GM18526 (cell line): Measurements from ENCODE around the gene PPP2R3C.

Experiments used
- POLR2A ChIP-seq: IDR thresholded peaks from 3 replicates; pipeline ENCODE4 v1.6.1; 2011; ENCODE audit not compliant: insufficient read length; ENCODE audit errors: extremely low read depth

The PPP2R3C gene

DNA sequence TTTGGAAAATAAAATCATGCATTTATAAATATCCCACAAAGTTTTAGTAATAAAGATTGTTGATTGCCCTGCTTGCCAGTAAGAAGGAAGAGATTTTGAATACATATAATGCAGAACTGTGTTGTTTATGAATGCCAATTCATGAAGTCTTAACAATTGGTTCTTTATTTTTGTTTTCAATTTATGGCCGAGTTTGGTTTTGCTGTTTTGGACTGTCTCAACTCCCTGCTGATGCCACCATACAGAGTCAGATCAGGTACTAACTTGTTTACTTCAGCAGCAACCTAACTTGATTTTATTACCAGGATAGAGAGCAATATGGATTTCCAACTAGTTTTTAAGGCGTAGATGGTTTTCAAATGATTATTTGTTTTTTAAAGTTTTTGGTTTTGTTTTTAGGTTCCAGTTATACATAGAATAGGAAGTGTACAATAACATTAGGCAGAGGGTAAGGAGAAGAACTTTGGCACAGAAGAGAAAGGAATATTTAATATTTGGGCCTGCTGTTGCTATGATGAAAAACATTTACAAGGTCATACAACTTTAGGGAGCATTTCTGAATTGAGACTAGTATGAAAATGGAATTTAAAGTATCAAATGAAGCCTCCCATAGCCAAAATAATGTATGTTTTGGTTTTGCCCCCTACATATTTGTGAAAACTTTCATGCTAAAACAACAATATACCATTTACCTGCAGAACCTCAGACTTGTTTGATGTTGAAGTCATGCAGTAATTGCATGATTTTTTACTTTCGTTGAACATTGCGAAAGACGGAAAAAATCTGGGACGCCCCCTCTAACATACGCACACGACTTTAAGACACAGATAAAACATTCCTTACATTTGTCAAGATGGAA lies 76.6 kb downstream of the PPP2R3C start:
- no peak for TF ChIP-seq POLR2A

DNA sequence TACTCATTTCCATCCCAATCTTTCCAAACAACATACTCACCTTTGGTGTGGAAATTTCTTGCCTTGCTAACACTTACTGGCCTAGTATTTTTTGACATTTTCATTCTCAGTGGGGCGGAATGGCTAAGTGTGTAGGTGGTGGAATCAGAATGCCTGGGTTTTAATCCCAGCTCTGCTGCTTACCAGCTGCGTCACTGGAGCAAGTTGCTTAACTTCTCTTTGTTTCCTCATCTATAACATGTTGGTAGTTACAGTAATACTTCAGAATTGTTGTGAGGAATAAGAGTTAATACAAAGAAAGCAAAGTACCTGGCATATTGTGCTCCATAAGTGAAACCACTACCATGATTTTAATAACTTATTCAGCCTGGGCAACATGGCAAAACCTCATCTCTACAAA lies 78.7 kb downstream of the PPP2R3C start:
- TF ChIP-seq POLR2A = no peak

- TF ChIP-seq POLR2A = no peak
Measured at GRCh38 chr14:35042632-35043031, 79.2 kb downstream of the PPP2R3C start.
